TTC549 (cell line): Measurements from ENCODE around the gene ETDC.
"Not testable (repeated sequence)": the region's sequence is repeated elsewhere in the genome, so short reads cannot be mapped to it uniquely, and the experiment has no call there.

Experiments
- FAIRE-seq: peaks from 2 replicates; lab custom pipeline; 2012; peaks lifted over from hg19 to GRCh38; lab: Jason Lieb, UNC

ETDC gene

DNA sequence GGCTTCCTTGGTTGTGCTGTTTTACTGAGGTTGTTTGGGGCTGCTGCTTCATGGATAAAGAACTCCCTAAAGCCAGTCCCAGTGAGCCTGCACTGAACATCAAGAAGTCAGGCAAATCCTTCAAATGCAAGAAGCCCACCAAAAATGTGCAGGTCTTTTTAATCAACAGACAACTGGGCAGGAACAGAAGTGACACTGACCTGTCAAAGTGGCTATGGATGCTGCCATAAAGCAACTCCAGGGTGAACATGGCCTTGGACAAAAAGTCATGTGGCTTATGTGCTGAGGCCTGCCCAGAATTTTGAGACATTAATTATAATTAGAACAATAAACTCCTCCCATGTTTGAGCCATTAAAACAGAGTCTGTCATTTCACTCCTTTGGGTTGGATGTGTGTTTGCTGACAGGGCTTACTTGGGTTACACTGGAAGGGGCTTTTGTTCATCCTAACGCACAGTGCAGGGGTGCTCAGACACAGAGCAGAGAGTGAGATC lies at the start of gene ETDC:
Gene ETDC, plus strand, starts transcription at position 51 of the 494 bp plus-strand sequence. Its CDS starts 0 bp downstream, at position 51.
- no peak for FAIRE-seq

DNA sequence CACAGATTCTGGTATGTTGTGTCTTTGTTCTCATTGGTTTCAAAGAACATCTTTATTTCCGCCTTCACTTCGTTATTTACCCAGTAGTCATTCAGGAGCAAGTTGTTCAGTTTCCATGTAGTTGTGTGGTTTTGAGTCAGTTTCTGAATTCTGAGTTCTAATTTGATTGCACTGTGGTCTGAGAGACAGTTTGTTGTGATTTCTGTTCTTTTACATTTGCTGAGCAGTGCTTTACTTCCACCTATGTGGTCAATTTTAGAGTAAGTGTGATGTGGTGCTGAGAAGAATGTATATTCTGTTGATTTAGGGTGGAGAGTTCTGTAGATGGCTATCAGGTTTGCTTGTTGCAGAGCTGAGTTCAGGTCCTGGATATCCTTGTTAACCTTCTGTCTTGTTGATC lies 48.3 kb upstream of the ETDC start:
- not testable (repeated sequence) for FAIRE-seq

DNA sequence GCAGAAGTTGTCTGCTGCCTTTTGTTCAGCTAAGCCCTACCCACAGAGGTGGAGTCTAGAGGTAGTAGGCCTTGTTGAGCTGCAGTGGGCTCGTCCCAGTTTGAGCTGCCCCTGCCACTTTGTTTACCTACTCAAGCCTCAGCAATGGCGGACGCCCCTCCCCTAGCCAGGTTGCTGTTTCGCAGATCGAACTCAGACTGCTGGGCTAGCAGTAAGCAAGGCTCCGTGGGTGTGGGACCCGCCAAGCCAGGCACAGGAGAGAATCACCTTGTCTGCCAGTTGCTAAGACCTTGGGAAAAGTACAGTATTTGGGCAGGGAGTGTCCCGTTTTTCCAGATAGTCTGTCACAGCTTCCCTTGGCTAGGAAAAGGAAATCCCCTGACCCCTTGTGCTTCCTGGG lies 45.9 kb upstream of the ETDC start:
- not testable (repeated sequence) for FAIRE-seq

DNA sequence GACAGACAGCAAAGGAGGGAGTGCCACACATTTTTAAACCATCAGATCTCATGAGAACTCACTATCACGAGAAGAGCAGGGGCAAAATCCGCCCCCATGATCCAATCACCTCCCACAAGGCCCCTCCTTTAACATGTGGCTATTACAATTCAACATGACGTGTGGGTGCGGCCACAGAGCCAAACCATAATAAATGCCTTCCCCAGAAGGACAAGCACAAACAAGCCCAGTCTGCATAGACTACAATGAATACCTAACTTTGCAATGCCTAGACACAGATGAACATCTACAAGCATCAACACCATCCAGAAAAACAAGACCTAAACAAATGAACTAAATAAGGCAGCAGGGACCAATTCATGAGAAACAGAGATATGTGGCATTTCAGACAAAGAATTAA lies 45.1 kb upstream of the ETDC start:
- no peak for FAIRE-seq

DNA sequence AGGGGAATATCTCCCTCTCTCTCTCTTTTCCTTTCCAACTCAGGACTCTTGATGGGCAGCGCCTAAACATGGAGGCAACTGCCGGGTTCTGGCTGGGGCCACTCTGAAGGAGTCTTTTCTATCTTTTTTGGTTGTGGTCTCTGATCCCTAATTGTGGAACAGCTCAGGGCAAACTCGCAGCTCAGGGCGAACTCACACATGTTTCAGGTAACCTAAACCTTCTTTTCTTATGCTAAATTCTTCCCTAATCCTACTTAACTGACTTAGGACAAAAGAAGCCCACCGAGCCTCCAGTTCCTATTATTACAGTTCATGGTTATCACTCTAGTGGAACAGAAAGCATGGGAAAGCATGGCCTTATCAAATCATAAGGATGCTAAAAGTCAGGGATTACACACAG lies 36.1 kb upstream of the ETDC start:
- no peak for FAIRE-seq

DNA sequence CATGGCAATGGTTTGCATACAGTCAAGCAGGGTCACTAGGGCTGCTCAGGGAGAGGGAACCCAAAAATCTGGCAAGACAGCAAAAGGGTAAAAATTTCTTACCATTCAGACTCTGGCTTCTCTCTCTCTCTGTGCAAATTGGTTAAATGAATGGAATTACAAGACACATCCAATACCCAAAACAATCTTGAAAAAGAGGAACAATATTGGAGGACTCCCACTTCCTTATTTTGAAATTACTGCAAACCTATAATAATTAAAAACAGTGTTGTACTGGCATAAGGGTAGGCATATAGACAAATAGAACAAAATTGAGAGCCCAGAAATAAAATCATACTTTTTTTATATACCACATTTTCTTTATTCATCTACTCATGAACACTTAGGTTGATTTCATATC lies 33.3 kb upstream of the ETDC start:
- no peak for FAIRE-seq

DNA sequence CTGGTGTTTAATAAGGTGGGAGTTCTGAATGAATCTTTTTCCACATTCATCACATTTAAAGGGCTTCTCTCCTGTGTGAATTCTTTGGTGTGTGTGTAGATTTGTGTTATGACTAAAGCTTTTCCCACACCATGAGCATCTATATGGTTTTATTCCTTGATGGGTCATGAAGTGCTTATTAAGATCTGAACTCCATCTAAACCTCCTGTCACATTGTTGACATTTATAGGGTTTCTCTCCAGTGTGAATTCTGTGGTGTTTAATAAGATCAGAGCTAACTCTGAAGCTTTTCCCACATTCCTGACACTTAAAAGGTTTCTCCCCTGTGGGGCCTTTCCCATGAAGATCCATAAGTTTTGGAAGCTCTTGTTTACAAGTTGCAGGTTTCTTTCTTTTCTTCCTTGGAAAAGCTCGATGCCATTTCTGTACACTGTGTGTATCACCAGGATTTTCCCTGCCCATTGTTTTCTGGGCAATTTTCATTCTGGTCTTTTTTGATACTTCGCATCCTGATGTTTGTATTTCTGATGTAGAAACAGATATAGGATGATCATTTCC lies 21.9 kb upstream of the ETDC start:
- no peak for FAIRE-seq

DNA sequence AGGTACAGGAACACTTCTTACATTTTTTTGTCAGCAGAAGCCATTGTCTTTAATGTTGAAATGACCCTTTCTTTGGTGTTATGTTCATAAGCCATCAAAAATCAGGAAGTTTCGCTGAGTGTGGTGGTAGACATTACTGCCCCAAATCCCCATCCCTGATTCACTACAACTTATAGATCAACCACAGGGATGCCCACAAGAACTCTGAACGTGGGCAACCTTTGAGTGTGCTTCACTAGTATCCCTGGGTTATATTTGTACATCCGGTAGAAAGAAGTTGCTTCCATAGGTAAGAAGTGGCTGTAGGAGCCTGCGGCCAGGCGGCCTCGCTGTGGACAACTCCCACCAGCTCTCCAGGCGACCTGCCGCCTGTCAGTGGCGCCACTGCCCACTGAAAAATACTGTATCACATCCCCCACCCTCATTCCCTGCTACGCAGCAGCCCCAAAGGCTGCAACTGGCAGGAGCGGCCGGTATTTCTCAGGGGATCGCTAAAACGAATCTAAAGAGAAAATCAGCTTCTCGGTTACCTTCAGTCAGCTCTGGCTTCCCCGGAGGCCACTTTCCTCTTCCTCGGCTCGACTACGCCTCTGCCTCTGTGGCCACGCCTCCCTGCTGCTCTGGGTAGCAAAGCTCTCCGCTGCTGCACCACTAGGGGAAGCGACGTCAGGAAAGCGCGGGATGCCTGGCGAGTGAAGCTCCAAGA lies 13.9 kb upstream of the ETDC start:
- no peak for FAIRE-seq

DNA sequence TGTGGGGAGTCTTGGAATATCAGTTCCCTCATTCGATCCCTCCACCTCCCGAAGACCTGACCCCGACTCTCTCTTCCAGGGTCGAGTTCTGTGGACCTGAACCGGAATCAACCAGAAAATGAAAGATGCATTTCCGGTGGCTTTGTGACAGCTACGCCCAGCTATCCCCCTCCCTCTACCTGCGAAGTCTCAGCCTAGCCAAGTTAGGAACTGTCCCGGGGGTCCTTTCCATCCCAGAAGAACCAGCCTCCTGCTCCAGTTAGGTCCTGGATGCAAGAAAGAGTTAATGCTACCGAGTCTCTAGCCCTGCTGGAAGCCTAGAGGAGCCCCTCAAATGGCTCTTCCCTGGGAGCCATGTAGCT lies 13.4 kb upstream of the ETDC start:
- no peak for FAIRE-seq

DNA sequence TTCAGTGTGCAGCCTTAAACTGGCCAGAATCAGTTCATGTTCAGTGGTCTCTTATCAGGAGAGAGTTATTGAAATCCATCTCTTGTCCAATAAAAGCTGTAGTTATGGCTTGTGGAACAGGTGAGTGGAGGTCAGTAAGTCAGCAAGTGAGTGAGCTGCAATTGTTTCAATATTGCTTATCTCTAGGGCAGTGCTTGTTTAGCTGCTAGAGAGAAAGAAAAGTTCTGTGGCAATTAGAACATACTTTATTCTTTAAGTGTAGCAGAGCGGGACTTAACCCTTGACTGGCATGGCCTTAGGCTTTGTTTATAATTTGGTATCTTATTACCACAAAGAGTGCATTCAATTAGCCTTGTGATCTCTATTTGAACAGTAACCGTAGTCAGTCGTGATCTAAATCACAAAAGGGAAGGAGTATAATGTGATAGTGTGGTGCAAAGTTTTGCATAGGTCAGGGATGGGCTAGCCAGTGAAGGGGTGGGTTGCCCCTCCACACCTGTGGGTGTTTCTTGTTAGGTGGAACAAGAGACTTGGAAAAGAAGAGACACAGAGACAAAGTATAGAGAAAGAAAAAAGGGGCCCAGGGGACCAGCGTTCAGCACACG lies 6.9 kb upstream of the ETDC start:
- FAIRE-seq, result no peak

DNA sequence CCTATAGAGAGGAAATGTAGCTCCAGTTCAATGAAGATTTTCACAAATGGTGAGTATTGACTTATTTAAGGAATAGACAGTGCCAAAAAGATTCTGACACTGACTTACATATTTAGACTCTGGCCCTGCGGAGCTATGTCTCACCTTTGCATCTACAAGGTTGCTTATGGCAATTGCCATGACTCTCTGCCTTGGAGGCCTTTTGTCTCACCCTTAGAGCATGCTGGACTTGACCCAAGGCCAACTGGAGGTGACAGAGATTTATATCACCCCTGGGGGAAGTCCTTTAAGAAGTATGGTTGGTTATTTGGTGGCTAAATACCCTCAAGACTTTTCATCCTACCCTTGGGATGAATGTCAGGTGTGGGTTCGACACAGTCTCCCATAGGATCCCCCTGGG lies 4.5 kb upstream of the ETDC start:
- no peak for FAIRE-seq

DNA sequence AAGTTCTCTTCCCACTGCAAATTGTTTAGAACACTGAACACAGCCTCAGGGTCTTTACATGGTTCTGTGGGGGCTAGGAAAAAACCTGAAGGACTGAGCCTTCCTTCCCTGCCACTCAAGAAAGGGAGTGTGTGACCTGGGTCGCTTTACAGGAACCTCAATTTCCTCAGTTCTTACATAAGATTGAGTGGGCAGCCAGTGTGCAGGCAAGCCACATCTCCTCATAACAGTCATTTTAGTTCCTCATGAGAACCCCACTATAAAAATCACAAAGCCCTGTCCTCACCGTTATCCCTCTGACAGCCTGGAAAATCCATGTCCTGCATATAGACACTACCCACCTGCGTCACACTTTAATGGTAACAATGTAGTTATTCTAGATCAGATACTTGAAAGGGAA lies 2.1 kb upstream of the ETDC start:
- FAIRE-seq, result no peak

DNA sequence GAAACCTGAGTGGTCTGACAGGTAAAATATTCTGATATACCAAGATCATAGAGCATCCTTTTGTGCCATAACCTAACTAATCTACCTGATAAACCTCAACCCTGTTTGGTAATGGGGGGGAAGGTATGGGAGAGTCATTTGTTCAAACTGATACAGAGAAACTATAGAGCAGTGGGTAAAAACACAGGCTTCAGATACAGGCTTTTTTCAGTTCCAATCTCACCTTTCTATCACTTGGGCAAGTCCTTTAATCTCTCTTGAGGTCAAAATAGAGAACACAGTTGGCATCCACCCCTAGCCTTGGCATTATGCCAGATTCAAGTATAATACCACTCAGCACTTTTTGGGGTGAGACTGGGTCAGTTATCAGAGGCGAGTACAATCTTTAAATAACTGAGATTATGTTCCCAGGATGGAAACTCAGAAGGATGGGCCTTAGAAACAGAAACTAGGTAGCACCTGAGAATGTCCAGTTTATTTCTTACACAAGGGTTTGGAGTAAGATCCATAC lies 880 bp upstream of the ETDC start:
- FAIRE-seq, result no peak

DNA sequence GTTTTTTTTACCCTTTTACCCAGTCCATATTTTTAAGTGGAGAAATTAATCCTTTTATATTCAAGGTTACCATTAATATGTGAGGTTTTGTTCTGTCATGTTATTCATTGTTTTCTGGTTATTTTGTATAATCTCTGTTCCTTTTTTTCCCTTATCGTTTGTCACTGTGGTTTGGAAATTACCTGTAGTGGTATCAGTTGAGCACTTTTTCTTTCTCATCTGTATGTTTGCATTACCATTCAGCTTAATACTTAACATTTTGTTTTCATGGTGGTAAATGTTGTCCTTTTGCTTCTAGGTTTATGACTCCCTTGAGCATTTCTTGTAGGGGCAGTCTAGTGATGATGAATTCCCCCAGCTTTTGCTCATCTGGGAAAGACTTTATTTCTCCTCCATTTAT lies 6.6 kb downstream of the ETDC start:
- no peak for FAIRE-seq

DNA sequence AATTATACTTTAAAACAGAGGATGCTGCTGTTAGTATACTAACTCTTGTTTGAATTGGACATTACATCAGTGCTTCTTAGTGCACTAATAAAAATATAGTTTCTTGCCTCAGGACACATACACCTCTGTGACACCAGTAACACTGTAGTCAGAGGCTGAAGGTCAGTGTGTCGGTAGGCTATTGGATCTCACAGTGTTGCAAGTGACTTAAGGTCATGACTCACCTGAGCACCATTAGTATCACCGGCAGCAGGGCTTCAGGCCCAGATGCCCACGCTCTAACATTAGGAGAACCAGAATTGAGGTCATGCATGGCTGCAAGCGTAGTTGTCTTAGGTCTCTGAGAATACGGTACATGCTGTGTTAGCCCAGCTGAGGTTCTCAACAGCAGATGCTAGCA lies 15.2 kb downstream of the ETDC start:
- FAIRE-seq, result no peak

DNA sequence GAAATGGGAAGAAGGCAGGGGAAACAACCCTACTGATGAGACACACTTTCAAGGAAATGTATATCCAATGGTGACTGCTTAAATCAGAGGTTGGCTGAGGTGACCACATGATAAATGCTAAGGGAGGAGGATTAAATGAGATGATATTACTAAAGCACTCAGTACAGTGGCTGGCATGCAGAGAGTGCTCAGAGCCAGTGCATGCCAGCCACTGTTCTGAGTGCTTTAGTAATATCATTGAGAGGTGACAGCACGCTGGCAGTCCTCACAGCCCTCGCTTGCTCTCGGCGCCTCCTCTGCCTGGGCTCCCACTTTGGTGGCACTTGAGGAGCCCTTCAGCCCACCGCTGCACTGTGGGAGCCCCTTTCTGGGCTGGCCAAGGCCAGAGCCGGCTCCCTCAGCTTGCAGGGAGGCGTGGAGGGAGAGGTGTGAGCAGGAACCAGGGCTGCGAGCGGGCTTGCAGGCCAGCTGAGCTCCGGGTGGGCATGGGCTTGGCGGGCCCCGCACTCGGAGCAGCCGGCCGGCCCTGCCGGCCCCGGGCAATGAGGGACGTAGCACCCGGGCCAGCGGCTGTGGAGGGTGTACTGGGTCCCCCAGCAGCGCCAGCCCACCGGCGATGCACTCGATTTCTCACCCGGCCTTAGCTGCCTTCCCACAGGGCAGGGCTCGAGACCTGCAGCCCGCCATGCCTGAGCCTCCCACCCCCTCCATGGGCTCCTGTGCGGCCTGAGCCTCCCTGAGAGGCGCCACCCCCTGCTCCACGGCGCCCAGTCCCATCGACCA lies 15.9 kb downstream of the ETDC start:
- FAIRE-seq, result not testable (repeated sequence)

DNA sequence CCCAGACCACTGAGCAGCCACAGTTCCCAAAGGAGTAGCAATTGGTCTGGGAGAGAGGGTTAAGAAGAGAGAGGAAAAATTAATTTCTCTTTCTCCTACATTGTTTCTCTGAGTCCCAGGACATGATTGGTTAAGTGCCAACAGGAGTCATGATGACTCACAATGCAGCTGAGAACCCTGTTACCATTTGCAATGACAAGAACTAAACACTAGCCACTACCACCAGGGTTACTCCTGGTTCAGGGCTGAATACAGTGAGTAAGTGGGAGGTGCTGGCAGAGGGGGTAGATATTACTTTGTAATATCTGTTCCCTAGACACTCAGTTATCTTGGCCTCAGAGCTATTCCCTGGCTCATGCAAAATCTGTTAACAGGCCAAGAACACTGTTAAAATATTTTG lies 18.0 kb downstream of the ETDC start:
- no peak for FAIRE-seq

DNA sequence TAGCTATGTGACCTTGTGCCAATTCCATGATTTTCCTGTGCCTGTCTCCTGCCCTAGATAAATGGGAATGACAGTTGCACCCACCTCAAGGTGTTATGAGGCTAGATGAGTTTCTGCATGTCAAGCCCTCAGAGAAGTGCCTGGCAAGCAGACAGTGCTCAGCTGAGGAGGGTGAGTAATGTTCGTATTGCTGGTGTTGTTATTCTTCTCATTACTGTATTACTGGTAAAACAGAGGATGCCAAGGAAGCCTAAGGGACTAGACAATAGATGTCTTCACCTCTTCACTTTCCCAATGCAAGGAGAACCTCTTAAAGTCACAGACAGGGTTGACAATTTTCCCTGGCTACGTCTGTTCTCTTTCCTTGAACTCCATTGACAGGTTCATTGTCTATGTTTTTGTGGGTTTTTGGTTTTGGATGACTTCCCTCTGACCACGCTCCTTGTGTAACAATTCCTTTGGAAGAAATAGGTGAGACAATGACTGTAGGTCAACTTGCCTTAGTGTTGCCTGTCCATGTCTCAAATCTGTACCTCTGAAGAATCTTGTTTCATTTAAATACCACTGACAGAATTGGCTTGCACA lies 19.2 kb downstream of the ETDC start:
- FAIRE-seq, result no peak

DNA sequence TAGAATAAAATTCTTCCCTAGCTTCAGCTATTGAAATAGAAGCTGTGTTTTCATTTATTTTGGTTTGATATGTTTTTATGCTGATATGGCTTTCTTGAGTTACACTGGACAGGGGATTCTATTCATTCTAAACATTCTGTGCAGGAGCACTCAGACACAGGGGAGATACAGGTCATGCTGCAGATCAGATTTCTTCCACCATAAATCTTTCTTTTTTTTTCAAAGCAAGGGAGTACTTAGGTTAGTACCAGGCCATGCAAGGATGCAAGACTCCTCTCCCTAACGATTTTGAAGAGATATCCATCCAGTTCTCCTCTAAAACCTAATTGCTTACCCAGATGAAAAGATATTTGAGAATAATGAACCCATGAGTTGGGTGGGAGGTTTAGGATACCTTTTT lies 21.4 kb downstream of the ETDC start:
- FAIRE-seq, result no peak

DNA sequence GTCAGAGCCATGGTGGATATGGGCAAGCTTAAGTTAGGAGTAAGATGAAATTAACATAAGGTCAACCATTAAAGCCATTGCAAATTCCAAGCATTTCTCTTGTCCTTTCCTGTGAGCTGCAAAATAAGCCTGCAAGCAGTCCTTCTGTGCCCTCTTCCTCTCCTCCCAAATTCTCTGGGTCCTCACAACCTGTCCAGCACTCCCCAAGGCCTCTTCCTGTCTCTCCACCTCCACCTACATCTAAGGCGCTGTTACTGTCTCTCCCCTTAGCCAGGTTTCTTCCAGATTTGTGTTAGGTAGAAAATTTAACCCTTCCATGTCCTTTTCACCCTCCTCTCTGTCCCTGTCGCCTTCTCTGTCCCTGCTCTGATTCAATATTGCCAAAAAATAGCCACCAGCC lies 22.2 kb downstream of the ETDC start:
- FAIRE-seq, result no peak

DNA sequence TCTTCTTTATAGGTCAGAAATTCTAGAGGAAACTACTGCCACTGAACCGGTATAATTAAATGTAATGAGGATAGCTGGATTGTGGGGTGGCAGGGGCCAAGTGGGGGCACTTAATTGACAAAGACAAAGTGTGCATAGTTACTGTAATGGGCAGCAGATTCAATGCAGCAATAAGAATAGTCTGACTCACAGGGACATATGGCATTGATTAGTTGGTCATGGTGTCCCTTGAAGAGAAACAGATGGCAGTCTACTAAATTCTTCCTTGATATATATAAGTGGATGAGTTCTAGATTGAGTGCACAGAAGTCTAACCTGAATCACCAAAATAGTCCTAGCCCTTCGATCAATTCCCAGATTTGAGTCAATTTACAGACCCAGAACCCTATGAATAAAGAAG lies 31.6 kb downstream of the ETDC start:
- FAIRE-seq, result no peak

DNA sequence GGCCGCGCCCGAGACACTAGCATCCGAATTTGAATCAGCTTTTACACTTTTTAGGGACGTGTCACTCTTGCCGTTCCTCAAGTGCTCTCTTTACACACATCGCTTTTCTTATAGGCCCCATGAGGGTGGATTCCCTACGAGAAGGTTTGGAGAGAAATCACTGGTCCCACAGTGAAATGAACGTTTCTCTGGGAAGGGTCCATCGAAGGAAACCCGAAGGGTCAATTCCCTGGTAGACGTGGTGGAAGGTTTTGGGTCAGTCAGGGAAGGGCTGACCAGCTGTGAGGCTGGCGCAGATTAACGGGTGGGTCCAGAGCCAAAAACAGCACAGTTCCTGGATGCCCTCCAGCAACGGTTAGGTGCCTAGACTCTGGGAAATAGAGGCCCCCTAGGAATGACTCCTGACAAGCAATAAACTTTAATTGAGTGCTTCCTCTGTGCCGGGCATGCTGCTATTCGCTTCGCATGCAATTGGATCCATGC lies 35.9 kb downstream of the ETDC start:
- no peak for FAIRE-seq
